HEK293T (cell line): ENCODE measurements around the gene GPR137B.

ENCODE experiments used
- ARNT ChIP-seq: fragments of 450-650 bp; IDR thresholded peaks from 2 replicates; pipeline ENCODE4 v1.6.1; 2017; ENCODE audit warnings: mild to moderate bottlenecking
- BHLHE40 ChIP-seq: fragments of 450-650 bp; IDR thresholded peaks from 2 replicates; pipeline ENCODE4 v1.6.1; 2016; ENCODE audit warnings: mild to moderate bottlenecking, moderate library complexity, borderline replicate concordance
- CTBP1 ChIP-seq: fragments of 450-650 bp; IDR thresholded peaks from 2 replicates; pipeline ENCODE4 v1.6.1; 2016; ENCODE audit warnings: borderline replicate concordance
- ELF4 ChIP-seq: fragments of 450-650 bp; IDR thresholded peaks from 2 replicates; pipeline ENCODE4 v1.6.1; 2017; ENCODE audit warnings: antibody characterized with exemption
- FOXM1 ChIP-seq: fragments of 450-650 bp; IDR thresholded peaks from 2 replicates; pipeline ENCODE4 v1.6.1; 2017; ENCODE audit warnings: mild to moderate bottlenecking, borderline replicate concordance
- LEF1 ChIP-seq: fragments of 450-650 bp; IDR thresholded peaks from 2 replicates; pipeline ENCODE4 v1.6.1; 2017; ENCODE audit warnings: mild to moderate bottlenecking, borderline replicate concordance
- NFRKB ChIP-seq: fragments of 450-650 bp; IDR thresholded peaks from 2 replicates; pipeline ENCODE4 v1.6.1; 2016; ENCODE audit warnings: mild to moderate bottlenecking, moderate library complexity
- SP1 ChIP-seq: fragments of 450-650 bp; IDR thresholded peaks from 2 replicates; pipeline ENCODE4 v1.6.1; 2017
- SUZ12 ChIP-seq: fragments of 450-650 bp; IDR thresholded peaks from 2 replicates; pipeline ENCODE4 v1.6.1; 2016; ENCODE audit warnings: mild to moderate bottlenecking
- TARDBP ChIP-seq: fragments of 450-650 bp; IDR thresholded peaks from 2 replicates; pipeline ENCODE4 v1.6.1; 2016
- ZNF384 ChIP-seq: fragments of 450-650 bp; IDR thresholded peaks from 2 replicates; pipeline ENCODE4 v1.6.1; 2016
- TF ChIP-seq, protein P1 (sequence below): fragments of 450-650 bp; IDR thresholded peaks from 2 replicates; pipeline ENCODE4 v1.6.1; 2016

DNA sequence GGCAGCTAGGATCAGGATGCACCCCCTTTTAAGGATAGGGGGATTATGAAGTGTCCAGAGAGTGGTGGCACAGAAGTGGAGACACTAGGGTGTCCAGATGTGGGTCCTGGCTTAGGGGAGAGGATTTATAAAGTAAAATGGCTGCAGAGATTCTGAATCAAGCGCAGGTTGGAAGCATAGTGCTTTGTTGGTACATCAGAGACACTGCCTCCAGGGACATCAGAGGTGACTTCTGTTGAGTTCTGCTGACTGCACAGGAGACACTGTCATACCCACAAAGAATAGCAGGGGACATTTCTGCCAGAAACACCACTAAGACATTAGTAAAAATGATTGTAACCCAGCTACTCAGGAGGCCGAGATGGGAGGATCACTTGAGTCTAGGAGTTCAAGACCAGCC, 16.4 kb downstream of the GPR137B start:
- TF ChIP-seq ARNT (no peak), FOXM1 (no peak), ELF4 (no peak), BHLHE40 (no peak), TARDBP (no peak), SP1 (no peak), SUZ12 (no peak), LEF1 (no peak), CTBP1 (no peak), NFRKB (no peak), ZNF384 (no peak)
- TF ChIP-seq, protein P1, sequence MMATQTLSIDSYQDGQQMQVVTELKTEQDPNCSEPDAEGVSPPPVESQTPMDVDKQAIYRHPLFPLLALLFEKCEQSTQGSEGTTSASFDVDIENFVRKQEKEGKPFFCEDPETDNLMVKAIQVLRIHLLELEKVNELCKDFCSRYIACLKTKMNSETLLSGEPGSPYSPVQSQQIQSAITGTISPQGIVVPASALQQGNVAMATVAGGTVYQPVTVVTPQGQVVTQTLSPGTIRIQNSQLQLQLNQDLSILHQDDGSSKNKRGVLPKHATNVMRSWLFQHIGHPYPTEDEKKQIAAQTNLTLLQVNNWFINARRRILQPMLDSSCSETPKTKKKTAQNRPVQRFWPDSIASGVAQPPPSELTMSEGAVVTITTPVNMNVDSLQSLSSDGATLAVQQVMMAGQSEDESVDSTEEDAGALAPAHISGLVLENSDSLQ = no peak
